ENCODE measurements around the gene TUT1.

TUT1 gene

GRCh38 chr11:62540804-62541701, 50.3 kb downstream of the TUT1 start:
- DNase-seq: no peak

- no peak for DNase-seq
Measured at GRCh38 chr11:62539238-62539925, 51.9 kb downstream of the TUT1 start.

- DNase-seq: no peak
Measured at GRCh38 chr11:62538470-62539237, 52.7 kb downstream of the TUT1 start.

GRCh38 chr11:62536301-62536957, 54.9 kb downstream of the TUT1 start:
- DNase-seq: no peak

GRCh38 chr11:62535802-62536201, 55.5 kb downstream of the TUT1 start:
- DNase-seq: no peak

GRCh38 chr11:62534779-62535545, 56.4 kb downstream of the TUT1 start:
- no peak for DNase-seq

- DNase-seq: no peak
Measured at GRCh38 chr11:62532096-62532495, 59.2 kb downstream of the TUT1 start.

All from activated T-cell treated with anti-CD3 and anti-CD28 coated beads for 4 hours (primary cell).